Fibroblast of pulmonary artery (primary cell): ENCODE measurements around the gene GGT6.

Source experiments
- DNase-seq: peaks from one replicate; pipeline ENCODE4 v3.0.0-alpha.2; 2010; ENCODE audit warnings: low read depth
- H3K4me3 ChIP-seq: replicated peaks from 2 replicates; pipeline ENCODE4 v1.5.1; 2011; ENCODE audit warnings: low read depth, mild to moderate bottlenecking, control low read depth, low read length, moderate library complexity
- CTCF ChIP-seq: IDR thresholded peaks from 2 replicates; pipeline ENCODE4 v1.5.1; 2011; ENCODE audit warnings: mild to moderate bottlenecking, control low read depth, low read length, inconsistent platforms; ENCODE audit errors: missing control alignments

GGT6 gene

GRCh38 chr17:4529533-4530152 lies 30.7 kb downstream of the GGT6 start:
- no peak for DNase-seq
- no peak for TF ChIP-seq CTCF
- no peak overlapping the region for H3K4me3 ChIP-seq

GRCh38 chr17:4527566-4528125 lies 32.7 kb downstream of the GGT6 start:
- DNase-seq: no peak
- TF ChIP-seq CTCF: no peak
- H3K4me3 ChIP-seq: no peak overlapping the region

DNA sequence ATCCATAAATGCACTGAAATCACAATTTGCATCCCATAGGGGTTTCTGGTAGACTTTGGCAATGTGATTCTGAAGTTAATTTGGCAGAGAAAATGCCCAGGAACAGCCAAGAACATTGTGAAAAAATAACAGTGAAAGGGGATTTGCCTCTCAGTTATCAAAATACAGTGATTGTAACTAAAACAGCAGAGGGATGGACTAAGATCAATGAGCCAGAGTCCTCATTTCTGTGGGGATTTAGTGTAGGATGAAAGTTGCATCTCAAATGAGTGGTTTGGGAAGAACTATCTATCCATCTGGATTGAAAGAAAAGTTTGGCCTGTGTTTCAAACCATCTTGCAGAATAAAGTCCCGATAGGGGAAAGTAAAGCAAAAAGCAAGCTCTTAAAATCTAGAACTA lies 33.2 kb downstream of the GGT6 start:
- H3K4me3 ChIP-seq: no peak overlapping the region
- no peak for DNase-seq
- no peak for TF ChIP-seq CTCF

DNA sequence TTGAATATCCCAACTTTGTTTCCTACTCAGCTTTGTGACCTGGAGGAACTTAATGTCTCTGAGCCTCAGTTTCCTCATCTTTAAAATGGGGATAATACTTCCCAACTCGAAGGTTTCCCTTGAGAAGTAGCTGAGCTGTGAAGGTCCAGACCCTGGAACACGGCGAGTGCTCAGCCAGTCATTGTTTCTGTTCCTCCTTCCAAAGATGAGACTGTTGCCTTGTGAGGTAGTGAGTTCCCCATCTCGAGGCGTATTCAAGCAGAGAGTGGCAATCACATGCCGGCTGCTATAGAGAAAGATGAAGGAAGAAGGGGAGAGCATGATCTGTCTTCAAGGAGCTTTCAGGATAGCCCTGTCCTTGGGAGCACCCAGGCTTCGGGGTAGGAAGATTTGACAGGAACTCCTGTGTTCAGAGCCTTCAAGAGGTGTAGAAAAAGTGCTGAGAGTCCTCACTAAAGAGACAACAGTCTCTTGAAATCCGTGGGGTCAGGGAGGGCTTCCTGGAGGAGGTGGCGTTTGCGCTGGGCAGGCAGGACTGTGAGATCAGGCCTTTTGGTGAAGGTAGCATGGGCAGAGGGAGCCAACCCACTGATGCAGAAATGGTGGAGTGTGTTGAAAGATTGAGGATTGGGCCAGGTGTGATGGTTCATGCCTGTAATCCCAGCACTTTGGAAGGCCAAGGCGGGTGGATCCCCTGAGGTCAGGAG lies 34.5 kb downstream of the GGT6 start:
- no peak for TF ChIP-seq CTCF
- no peak overlapping the region for H3K4me3 ChIP-seq
- DNase-seq: no peak

DNA sequence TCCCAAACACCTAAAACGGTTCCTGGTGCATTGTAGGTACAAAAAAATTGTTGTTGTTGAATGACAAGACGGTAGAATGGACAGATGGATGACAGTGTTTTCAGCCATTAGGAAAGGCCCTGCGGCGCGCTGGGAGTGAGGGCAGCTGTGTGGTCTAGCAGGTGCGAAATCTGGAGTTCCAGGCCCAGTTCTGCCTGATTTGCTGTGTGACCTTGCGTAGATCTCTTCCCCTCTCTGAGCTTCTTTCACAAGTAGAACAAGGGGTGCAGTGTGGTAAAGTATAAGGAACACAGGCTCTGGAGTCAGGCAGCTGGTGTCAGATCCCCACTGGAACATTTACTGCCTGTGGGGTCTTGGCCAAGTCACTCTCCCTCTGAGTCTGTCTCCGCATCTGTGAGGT lies 36.4 kb downstream of the GGT6 start:
- DNase-seq: no peak
- TF ChIP-seq CTCF: no peak
- H3K4me3 ChIP-seq: no peak overlapping the region

GRCh38 chr17:4522661-4523060 lies 37.7 kb downstream of the GGT6 start:
- H3K4me3 ChIP-seq: no peak overlapping the region
- no peak for TF ChIP-seq CTCF
- no peak for DNase-seq
